Liver (tissue), 9 donors: ENCODE results near the gene RAD51B. TPM values are rescaled to one million over a fixed set of nuclear protein-coding genes. Genes with fewer than 3 reads are reported as not detected.

Experiments
- DNase-seq: peaks from one replicate; pipeline ENCODE4 v3.0.0-alpha.2; 2017; ENCODE audit warnings: low spot score
- H3K27ac ChIP-seq, 2 donors: one replicate each; pipeline ENCODE4 v1.7.0; 2013; ENCODE audit warnings: inconsistent platforms in 2 of 2, low read length in 2 of 2, control low read depth in 1 of 2, low read depth in 1 of 2, mild to moderate bottlenecking in 1 of 2
- H3K27me3 ChIP-seq, 4 donors: one replicate each; pipeline versions ENCODE4 v1.6.1 to v1.7.0; 2013; ENCODE audit warnings: low read length in 3 of 4, inconsistent platforms in 1 of 4, mild to moderate bottlenecking in 1 of 4, moderate library complexity in 1 of 4; ENCODE audit not compliant: control insufficient read depth in 4 of 4, insufficient read depth in 4 of 4
- H3K36me3 ChIP-seq, 4 donors: one replicate each; pipeline versions ENCODE4 v1.6.1 to v1.7.0; 2013; ENCODE audit warnings: low read length in 3 of 4, mild to moderate bottlenecking in 3 of 4, low read depth in 1 of 4, moderate library complexity in 1 of 4; ENCODE audit not compliant: control insufficient read depth in 4 of 4, insufficient read depth in 3 of 4
- H3K4me1 ChIP-seq, 4 donors: one replicate each; pipeline versions ENCODE4 v1.6.1 to v1.7.0; 2013; ENCODE audit warnings: low read length in 3 of 4, mild to moderate bottlenecking in 3 of 4, moderate library complexity in 1 of 4; ENCODE audit not compliant: control insufficient read depth in 4 of 4, insufficient read depth in 4 of 4
- H3K4me3 ChIP-seq, 3 donors: one replicate each; pipeline versions ENCODE4 v1.6.1 to v1.7.0; 2013; ENCODE audit warnings: low read length in 3 of 3, control low read depth in 1 of 3, low read depth in 1 of 3, mild to moderate bottlenecking in 1 of 3
- H3K9ac ChIP-seq, 2 donors: one replicate each; pipeline ENCODE4 v1.7.0; 2013; ENCODE audit warnings: low read length in 2 of 2, mild to moderate bottlenecking in 2 of 2, moderate library complexity in 2 of 2, control low read depth in 1 of 2, low read depth in 1 of 2
- H3K9me3 ChIP-seq, 4 donors: one replicate each; pipeline versions ENCODE4 v1.6.1 to v1.7.0; 2013; ENCODE audit warnings: low read length in 3 of 4; ENCODE audit not compliant: control insufficient read depth in 4 of 4
- ATF3 ChIP-seq: IDR thresholded peaks from 2 replicates; pipeline ENCODE4 v1.6.1; 2016; ENCODE audit warnings: antibody characterized with exemption
- CTCF ChIP-seq: fragments of 150-350 bp; IDR thresholded peaks from 2 replicates; pipeline ENCODE4 v1.5.1; 2017; ENCODE audit warnings: improper control_type of control experiment, low read depth, low read length; ENCODE audit not compliant: missing input control
- EGR1 ChIP-seq, 2 donors: IDR thresholded peaks; 2 replicates each; pipeline ENCODE4 v1.6.1; 2016 to 2018; ENCODE audit warnings: antibody characterized with exemption in 2 of 2, low read depth in 2 of 2
- FOXA1 ChIP-seq: IDR thresholded peaks from 2 replicates; pipeline ENCODE4 v1.6.1; 2016; ENCODE audit warnings: antibody characterized with exemption
- FOXA2 ChIP-seq: IDR thresholded peaks from 2 replicates; pipeline ENCODE4 v1.6.1; 2016; ENCODE audit warnings: antibody characterized with exemption
- GABPA ChIP-seq, 2 donors: IDR thresholded peaks in 1 of 2; conservative IDR thresholded peaks in 1 of 2; 2 replicates each; pipeline ENCODE4 v1.6.1; 2016; ENCODE audit warnings: antibody characterized with exemption in 2 of 2, mild to moderate bottlenecking in 1 of 2, moderate library complexity in 1 of 2
- HNF4A ChIP-seq, 2 donors: conservative IDR thresholded peaks; 2 replicates each; pipeline ENCODE4 v1.6.1; 2016; ENCODE audit warnings: antibody characterized with exemption in 2 of 2, mild to moderate bottlenecking in 2 of 2
- HNF4G ChIP-seq: IDR thresholded peaks from 2 replicates; pipeline ENCODE4 v1.6.1; 2016; ENCODE audit warnings: antibody characterized with exemption
- JUND ChIP-seq, 2 donors: IDR thresholded peaks; 2 replicates each; pipeline ENCODE4 v1.6.1; 2016; ENCODE audit warnings: antibody characterized with exemption in 2 of 2
- MAX ChIP-seq: IDR thresholded peaks from 2 replicates; pipeline ENCODE4 v1.6.1; 2016; ENCODE audit warnings: antibody characterized with exemption
- NR2F2 ChIP-seq: IDR thresholded peaks from 2 replicates; pipeline ENCODE4 v1.6.1; 2016; ENCODE audit warnings: antibody characterized with exemption
- RAD21 ChIP-seq, 2 donors: IDR thresholded peaks; 2 replicates each; pipeline ENCODE4 v1.6.1; 2016; ENCODE audit warnings: antibody characterized with exemption in 2 of 2, mild to moderate bottlenecking in 2 of 2
- REST ChIP-seq: IDR thresholded peaks from 2 replicates; pipeline ENCODE4 v1.6.1; 2016; ENCODE audit warnings: antibody characterized with exemption, mild to moderate bottlenecking
- RXRA ChIP-seq, 2 donors: IDR thresholded peaks; 2 replicates each; pipeline ENCODE4 v1.6.1; 2017 to 2018; ENCODE audit warnings: antibody characterized with exemption in 2 of 2, mild to moderate bottlenecking in 1 of 2
- SP1 ChIP-seq: IDR thresholded peaks from 2 replicates; pipeline ENCODE4 v1.6.1; 2018; ENCODE audit warnings: antibody characterized with exemption, mild to moderate bottlenecking
- TAF1 ChIP-seq: conservative IDR thresholded peaks from 2 replicates; pipeline ENCODE4 v1.6.1; 2016; ENCODE audit warnings: antibody characterized with exemption, mild to moderate bottlenecking
- YY1 ChIP-seq: IDR thresholded peaks from 2 replicates; pipeline ENCODE4 v1.6.1; 2016; ENCODE audit warnings: antibody characterized with exemption, mild to moderate bottlenecking
- ZBTB33 ChIP-seq: IDR thresholded peaks from 2 replicates; pipeline ENCODE4 v1.6.1; 2016; ENCODE audit warnings: antibody characterized with exemption
- WGBS: extraction: QIAGEN DNeasy Blood & Tissue Kit; methylation state at CpG from one replicate; pipeline ENCODE4 v1.1.7; 2013; 5-methylcytosine and 5-hydroxymethylcytosine counted together
- polyA plus RNA-seq, 2 donors: library from polyadenylated mRNA; stranded (reverse) in 1 of 2; unstranded in 1 of 2; fragments of 200-250 nt in 1 of 2; fragments of >200 nt in 1 of 2; fragmentation: Nextera tagmentation in 1 of 2; extraction: Ambion mirVana in 1 of 2; gene quantifications; one replicate each; pipeline versions ENCODE4 v1.2.1 to v1.2.3, GENCODE V29; 2013 to 2015
- total RNA-seq, 2 donors: library from RNA; depleted of rRNA; stranded (reverse); fragments of >200 nt; gene quantifications; one replicate each; pipeline ENCODE4 v1.2.3, GENCODE V29; 2014
- donor health status: healthy.
- donor health status: healthy.
- donor health status: healthy.
- donor health status: healthy.
- donor health status: healthy.

RAD51B gene
- total and polyA plus RNA-seq, 4 donors: 0.81 to 12.9 (median 2.4) TPM

- no peaks in the 10 kb centered on the region for H3K27me3 ChIP-seq
- no peaks in the 10 kb centered on the region for H3K36me3 ChIP-seq
- H3K9me3 ChIP-seq: no peaks in the 10 kb centered on the region
- no peak overlapping the region for H3K27ac ChIP-seq
- H3K9ac ChIP-seq: no peak overlapping the region
- TF ChIP-seq HNF4A (conservative IDR thresholded peaks at IDR 0.05): peak in 1 of 2 donors; percentile 29
- no peak for TF ChIP-seq EGR1 (IDR thresholded peaks at IDR 0.05; ENCODE audit: low read depth in 2 of 2)
- peak in 1 of 2 donors; percentile 5 for TF ChIP-seq RAD21 (IDR thresholded peaks at IDR 0.05)
- 96% methylated on average over 1 of the region's 1 CpG for WGBS
- H3K4me3 ChIP-seq: no peak overlapping the region
- H3K4me1 ChIP-seq: peaks cover 0 to 8% (median 5%) of the 10 kb centered on the region in 4 donors
- no peak for DNase-seq
Observed at GRCh38 chr14:68254669-68255527, 435.3 kb downstream of the RAD51B start.

- H3K4me1 ChIP-seq: peaks cover 0 to 1% (median 0%) of the 10 kb centered on the region in 4 donors
- no peaks in the 10 kb centered on the region for H3K9me3 ChIP-seq
- WGBS: 94% methylated on average over 1 of the region's 1 CpG
- H3K4me3 ChIP-seq: no peak overlapping the region
- no peak overlapping the region for H3K27ac ChIP-seq
- TF ChIP-seq ATF3 (no peak), RAD21 (IDR thresholded peaks at IDR 0.05) (no peak), SP1 (no peak), TAF1 (no peak), HNF4G (no peak), FOXA1 (no peak), ZBTB33 (no peak), YY1 (no peak), HNF4A (conservative IDR thresholded peaks at IDR 0.05) (no peak), RXRA (IDR thresholded peaks at IDR 0.05) (no peak), CTCF (no peak), FOXA2 (no peak), JUND (IDR thresholded peaks at IDR 0.05) (no peak), REST (no peak), NR2F2 (no peak), GABPA (IDR thresholded peaks at IDR 0.05 in 1 of 2, conservative IDR thresholded peaks at IDR 0.05 in 1 of 2) (no peak), EGR1 (IDR thresholded peaks at IDR 0.05; ENCODE audit: low read depth in 2 of 2) (no peak), MAX (no peak)
- DNase-seq: no peak
- H3K9ac ChIP-seq: no peak overlapping the region
- H3K36me3 ChIP-seq: no peaks in the 10 kb centered on the region
- no peaks in the 10 kb centered on the region for H3K27me3 ChIP-seq
Observed at GRCh38 chr14:68255693-68256178, 436.2 kb downstream of the RAD51B start.
